ENCODE data around the gene PLA2G4B. TPM values are rescaled to one million over a fixed set of nuclear protein-coding genes. Genes with fewer than 3 reads are reported as not detected.

The PLA2G4B gene
- total RNA-seq, 1 experiment from 2014 or later = 11.0 TPM

GRCh38 chr15:41823502-41823901 is 15.1 kb upstream of the PLA2G4B start:
- no peak for ATAC-seq
- DNase-seq (ENCODE audit: low spot score) = no peak
- no peaks in the 10 kb centered on the region for H3K9me3 Mint-ChIP-seq
- H3K4me1 Mint-ChIP-seq = peaks cover 1% of the 10 kb centered on the region
- CTCF ChIA-PET = interaction anchor here (0.6 to 3.7 kb wide), 3 partner anchors 13 to 50 kb away, joined by 3 to 30 read pairs (median 3); partner anchors contain the start of gene MAPKBP1
- POLR2A ChIA-PET = interaction anchor here (0.7 kb wide), 1 partner anchor 31 kb away, joined by 3 read pairs; no protein-coding TSS in a partner anchor
- TF ChIP-seq ATF3 (CRISPR knock-in tag; conservative IDR thresholded peaks at IDR 0.05) (no peak), ZMAT4 (CRISPR knock-in tag; IDR thresholded peaks at IDR 0.05) (no peak), MXD4 (CRISPR knock-in tag; IDR thresholded peaks at IDR 0.05; ENCODE audit: borderline replicate concordance) (no peak), FOXP4 (CRISPR knock-in tag; IDR thresholded peaks at IDR 0.05) (no peak), FOXJ3 (CRISPR knock-in tag; IDR thresholded peaks at IDR 0.05; ENCODE audit: borderline replicate concordance) (no peak), USF1 (CRISPR knock-in tag; IDR thresholded peaks at IDR 0.05) (no peak), PRDM15 (CRISPR knock-in tag; IDR thresholded peaks at IDR 0.05) (no peak), MLX (CRISPR knock-in tag; IDR thresholded peaks at IDR 0.05) (no peak), NR2C2 (CRISPR knock-in tag; IDR thresholded peaks at IDR 0.05) (no peak), RORB (CRISPR knock-in tag; IDR thresholded peaks at IDR 0.05) (no peak), STAT6 (CRISPR knock-in tag; conservative IDR thresholded peaks at IDR 0.05; ENCODE audit: low read depth) (no peak), TEAD1 (CRISPR knock-in tag; IDR thresholded peaks at IDR 0.05) (no peak), SP1 (CRISPR knock-in tag; conservative IDR thresholded peaks at IDR 0.05) (no peak)
- no peak overlapping the region for H3K4me3 Mint-ChIP-seq
- H3K36me3 Mint-ChIP-seq = no peaks in the 10 kb centered on the region
- H3K27me3 Mint-ChIP-seq (ENCODE audit: low read depth) = no peaks in the 10 kb centered on the region
- no peak overlapping the region for H3K27ac Mint-ChIP-seq
